ENCODE measurements around the gene ISCA2. TPM values are rescaled to one million over a fixed set of nuclear protein-coding genes. Genes with fewer than 3 reads are reported as not detected.

Gene ISCA2
- total and polyA plus RNA-seq, 9 of the 15 experiments (the other 6 are each of a cell fraction or from before 2014, with no cell fraction given): 5.0 to 36.7 (median 18.1) TPM

DNA sequence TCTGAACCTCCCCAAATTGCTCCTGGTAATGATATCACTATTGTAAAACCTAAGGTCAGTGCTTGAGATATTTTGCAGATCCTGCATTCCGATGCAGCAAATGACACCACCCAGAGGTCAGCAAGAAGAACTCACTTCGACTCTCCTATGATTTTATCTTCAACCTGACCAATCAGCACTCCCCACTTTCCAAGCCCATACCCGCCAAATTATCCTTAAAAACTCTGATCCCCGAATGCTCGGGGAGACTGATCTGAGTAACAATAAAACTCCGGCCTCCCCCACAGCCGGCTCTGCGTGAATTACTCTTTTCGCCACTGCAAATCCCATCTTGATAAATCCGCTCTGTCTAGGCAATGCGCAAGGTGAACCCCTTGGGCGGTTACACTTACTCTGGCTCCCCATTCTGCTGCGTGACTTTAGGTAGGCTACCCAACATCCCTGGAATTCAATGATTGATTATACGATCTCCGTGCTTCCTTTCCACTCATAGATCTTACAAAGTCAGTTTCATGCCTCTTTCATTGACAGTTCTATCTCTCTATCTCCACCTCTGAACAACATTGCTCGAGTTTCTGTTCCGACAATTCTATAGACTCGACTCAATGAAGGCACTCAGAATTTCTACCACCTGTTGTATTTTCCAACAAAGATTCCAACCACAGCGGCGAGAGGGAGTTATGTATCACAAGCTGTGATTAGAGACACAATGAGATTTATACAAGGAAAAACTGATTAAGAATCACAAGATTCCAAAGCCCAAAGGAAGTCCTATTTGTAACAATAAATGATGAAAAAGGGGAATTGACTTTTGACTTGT is 1.4 kb upstream of the ISCA2 start (continued):
- TF ChIP-seq TEAD4 (IDR thresholded peaks at IDR 0.05; ENCODE audit: low read length) (no peak), TEAD4 (CRISPR knock-in tag; IDR thresholded peaks at IDR 0.05; ENCODE audit: borderline replicate concordance) (no peak), ZNF140 (CRISPR knock-in tag; IDR thresholded peaks at IDR 0.05) (no peak), SOX6 (IDR thresholded peaks at IDR 0.05) (no peak), MAFG (tag; conservative IDR thresholded peaks at IDR 0.05) (peak; percentile 91), GATA2 (CRISPR knock-in tag; IDR thresholded peaks at IDR 0.05) (peak; percentile 58; the same call in 1 of the 2 replicates), MAFK (IDR thresholded peaks at IDR 0.05; ENCODE audit: low read length) (peak; percentile 17), GTF2E2 (tag; IDR thresholded peaks at IDR 0.05) (no peak), ETS2 (tag; IDR thresholded peaks at IDR 0.05; ENCODE audit: borderline replicate concordance, poor library complexity, severe bottlenecking) (no peak), NRF1 (conservative IDR thresholded peaks at IDR 0.05 in 1 of 2, IDR thresholded peaks at IDR 0.05 in 1 of 2) (peak; percentile 38 to 49; a peak in 3 of 4 replicates), MYNN (IDR thresholded peaks at IDR 0.05) (no peak), MYNN (CRISPR knock-in tag; IDR thresholded peaks at IDR 0.05) (no peak), ZNF217 (CRISPR knock-in tag; IDR thresholded peaks at IDR 0.05) (no peak), CTBP1 (IDR thresholded peaks at IDR 0.05; ENCODE audit: borderline replicate concordance) (0 out of 2 replicates have a peak, but pooled peaks have one; percentile 17), NCOA1 (IDR thresholded peaks at IDR 0.05; ENCODE audit: low read depth) (no peak), BACH1 (tag; IDR thresholded peaks at IDR 0.05) (no peak), FOS (IDR thresholded peaks at IDR 0.05; ENCODE audit: extremely low read depth, insufficient read length) (no peak), OTX1 (CRISPR knock-in tag; IDR thresholded peaks at IDR 0.05) (no peak), TEAD2 (tag; IDR thresholded peaks at IDR 0.05) (no peak), ZNF584 (CRISPR knock-in tag; IDR thresholded peaks at IDR 0.05; ENCODE audit: low read depth) (no peak)
- TF ChIP-seq, protein P1, sequence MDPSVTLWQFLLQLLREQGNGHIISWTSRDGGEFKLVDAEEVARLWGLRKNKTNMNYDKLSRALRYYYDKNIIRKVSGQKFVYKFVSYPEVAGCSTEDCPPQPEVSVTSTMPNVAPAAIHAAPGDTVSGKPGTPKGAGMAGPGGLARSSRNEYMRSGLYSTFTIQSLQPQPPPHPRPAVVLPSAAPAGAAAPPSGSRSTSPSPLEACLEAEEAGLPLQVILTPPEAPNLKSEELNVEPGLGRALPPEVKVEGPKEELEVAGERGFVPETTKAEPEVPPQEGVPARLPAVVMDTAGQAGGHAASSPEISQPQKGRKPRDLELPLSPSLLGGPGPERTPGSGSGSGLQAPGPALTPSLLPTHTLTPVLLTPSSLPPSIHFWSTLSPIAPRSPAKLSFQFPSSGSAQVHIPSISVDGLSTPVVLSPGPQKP (CRISPR knock-in tag; IDR thresholded peaks at IDR 0.05): no peak
- TF ChIP-seq, protein P2, sequence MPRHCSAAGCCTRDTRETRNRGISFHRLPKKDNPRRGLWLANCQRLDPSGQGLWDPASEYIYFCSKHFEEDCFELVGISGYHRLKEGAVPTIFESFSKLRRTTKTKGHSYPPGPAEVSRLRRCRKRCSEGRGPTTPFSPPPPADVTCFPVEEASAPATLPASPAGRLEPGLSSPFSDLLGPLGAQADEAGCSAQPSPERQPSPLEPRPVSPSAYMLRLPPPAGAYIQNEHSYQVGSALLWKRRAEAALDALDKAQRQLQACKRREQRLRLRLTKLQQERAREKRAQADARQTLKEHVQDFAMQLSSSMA (CRISPR knock-in tag; IDR thresholded peaks at IDR 0.05): no peak
- TF ChIP-seq, protein P3, sequence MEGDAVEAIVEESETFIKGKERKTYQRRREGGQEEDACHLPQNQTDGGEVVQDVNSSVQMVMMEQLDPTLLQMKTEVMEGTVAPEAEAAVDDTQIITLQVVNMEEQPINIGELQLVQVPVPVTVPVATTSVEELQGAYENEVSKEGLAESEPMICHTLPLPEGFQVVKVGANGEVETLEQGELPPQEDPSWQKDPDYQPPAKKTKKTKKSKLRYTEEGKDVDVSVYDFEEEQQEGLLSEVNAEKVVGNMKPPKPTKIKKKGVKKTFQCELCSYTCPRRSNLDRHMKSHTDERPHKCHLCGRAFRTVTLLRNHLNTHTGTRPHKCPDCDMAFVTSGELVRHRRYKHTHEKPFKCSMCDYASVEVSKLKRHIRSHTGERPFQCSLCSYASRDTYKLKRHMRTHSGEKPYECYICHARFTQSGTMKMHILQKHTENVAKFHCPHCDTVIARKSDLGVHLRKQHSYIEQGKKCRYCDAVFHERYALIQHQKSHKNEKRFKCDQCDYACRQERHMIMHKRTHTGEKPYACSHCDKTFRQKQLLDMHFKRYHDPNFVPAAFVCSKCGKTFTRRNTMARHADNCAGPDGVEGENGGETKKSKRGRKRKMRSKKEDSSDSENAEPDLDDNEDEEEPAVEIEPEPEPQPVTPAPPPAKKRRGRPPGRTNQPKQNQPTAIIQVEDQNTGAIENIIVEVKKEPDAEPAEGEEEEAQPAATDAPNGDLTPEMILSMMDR (IDR thresholded peaks at IDR 0.05 in 2 of 3, conservative IDR thresholded peaks at IDR 0.05 in 1 of 3; ENCODE audit: insufficient read depth in 2 of 3, low read depth in 1 of 3, low read length in 3 of 3): peak; percentile 16 to 51 (median 35); a peak in 3 of 6 replicates

Measured in K562 (cell line).